ENCODE measurements around the gene NCF4.

The NCF4 gene

DNA sequence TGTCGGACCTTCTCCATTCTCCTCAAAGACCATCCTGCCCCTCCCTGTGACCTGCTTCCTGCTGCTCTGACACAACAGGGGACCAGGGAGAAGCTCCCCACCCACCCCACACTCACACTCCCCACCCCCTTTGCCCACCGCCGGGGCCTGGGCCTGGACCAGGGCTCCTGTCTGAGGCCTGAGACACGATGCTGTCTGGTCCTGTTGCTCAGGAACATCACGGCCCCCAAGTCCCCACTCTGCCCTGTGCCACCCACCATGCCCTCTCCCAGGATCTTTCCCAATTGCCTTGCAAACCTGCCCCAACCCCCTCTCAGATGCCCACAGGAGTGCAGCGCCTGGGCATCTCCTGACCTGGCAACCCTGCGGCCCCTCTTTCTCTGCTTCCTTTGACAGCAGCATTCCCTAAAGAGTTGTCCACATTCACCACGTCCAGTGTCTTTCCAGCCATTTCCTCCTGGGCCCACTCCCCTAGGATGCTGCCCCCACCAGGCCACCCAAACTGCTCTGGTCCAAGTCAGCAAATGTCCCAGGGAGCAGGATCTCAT is 63.4 kb downstream of the NCF4 start:
- no peak for DNase-seq

DNA sequence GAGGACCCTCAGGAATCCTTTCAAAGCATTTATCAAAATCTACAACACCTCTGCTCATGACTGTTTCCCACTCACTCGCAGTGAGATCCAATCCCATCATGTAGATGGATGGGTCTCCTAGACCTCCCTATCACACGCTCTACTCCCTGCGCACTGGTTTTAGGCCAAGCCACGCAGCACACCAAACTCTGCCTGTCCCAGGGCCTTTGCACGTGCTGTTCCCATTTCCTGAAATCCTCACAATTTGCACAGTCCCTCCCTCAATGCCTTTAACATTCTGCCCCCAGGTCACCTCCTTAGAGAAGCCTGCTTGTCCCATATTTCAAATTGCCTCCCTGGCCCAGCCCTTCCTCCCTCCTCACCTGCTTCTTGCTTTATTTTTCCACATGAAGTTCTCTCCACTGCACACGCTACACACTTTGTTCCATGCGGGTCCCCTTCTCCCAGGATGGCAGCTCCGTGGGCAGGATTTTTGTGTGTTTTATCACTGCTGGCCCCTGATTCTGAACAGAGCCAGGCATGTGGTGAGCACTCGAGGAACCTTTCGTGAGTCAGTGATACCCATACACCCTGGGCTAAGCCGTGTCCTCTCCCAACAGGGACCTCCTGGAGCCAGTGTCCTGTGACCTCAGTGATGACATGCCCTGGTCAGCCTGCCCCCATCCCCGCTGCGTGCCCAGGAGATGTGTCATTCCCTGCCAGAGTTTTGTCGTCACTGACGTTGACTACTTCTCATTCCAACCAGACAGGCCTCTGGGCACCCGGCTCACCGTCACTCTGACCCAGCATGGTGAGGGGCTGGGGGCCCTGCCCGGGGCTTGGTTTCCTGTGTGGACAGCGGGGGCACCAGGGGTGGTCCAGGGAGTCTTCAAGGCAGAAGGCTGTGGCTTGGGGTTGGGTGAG is 64.8 kb downstream of the NCF4 start:
- peak; percentile 50 for DNase-seq

DNA sequence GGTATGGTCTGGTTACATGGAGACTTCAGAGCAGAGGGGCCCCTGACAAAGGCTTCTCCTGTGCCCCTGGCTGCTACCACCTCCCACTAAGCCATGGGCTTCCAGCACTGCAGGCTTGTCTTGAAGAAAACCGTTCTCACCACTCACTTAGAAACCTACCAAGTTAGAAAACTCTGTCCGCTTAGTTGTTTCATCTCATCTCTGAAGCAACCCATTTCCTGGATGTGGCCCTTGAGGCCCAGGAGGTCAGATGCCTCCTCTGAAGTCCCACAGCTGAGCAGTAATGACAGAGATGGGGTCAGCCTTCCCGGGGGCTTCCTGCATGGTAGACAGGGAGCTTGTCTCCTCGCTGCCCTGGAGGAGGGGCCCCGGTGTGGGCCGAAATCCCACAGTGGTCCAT is 65.5 kb downstream of the NCF4 start:
- no peak for DNase-seq

GRCh38 chr22:36926721-36927435 is 66.1 kb downstream of the NCF4 start:
- no peak for DNase-seq
